HCT116 (cell line): Measurements from ENCODE around the gene SUPT3H. TPM values are rescaled to one million over a fixed set of nuclear protein-coding genes. Genes with fewer than 3 reads are reported as not detected.

Source experiments
- ATAC-seq: fragments of 200-7000 bp; cut with Tn5 transposase; 2 replicates; pipeline ENCODE4 v1.9.1; 2020; ENCODE audit warnings: mild to moderate bottlenecking, moderate library complexity
- BruUV-seq: library from RNA; stranded (reverse); fragments of 400-500 nt; replicated peaks from 2 replicates; lab custom pipeline; 2021; lab: Mats Ljungman, UMichigan
- CTCF ChIA-PET: fragments of 300-600 bp; sonication (Branson Sonifier 250); formaldehyde crosslinking; loops from one replicate; lab custom pipeline; 2021; ENCODE audit warnings: antibody characterized with exemption; lab: Charles Lee
- POLR2A ChIA-PET: fragments of 300-600, 350-600 bp; sonication (Branson Sonifier 250); formaldehyde crosslinking; loops from one replicate; lab custom pipeline; 2021; ENCODE audit warnings: antibody characterized with exemption; lab: Charles Lee
- RAD21 ChIA-PET, 2 experiments: fragments of 300-600 bp; sonication (Branson Sonifier 250); formaldehyde crosslinking; loops; one replicate each; lab custom pipeline; 2023; ENCODE audit warnings: low total read pairs in 2 of 2; ENCODE audit not compliant: uncharacterized antibody in 2 of 2, unreplicated experiment in 2 of 2, low non-redundant PET in 1 of 2; lab: Charles Lee
- DNase-seq: peaks from one replicate; pipeline ENCODE4 v3.0.0-alpha.2; 2010; ENCODE audit warnings: low read depth, low spot score
- H2AFZ ChIP-seq: fragments of 200-600 bp; shearing (Covaris generic), sonication (generic); 2 replicates; pipeline ENCODE4 v1.6.1; 2017; ENCODE audit warnings: low read depth, mixed run types, mixed read lengths, antibody characterized with exemption, low read length; ENCODE audit not compliant: poor library complexity, severe bottlenecking
- H3K27ac ChIP-seq: 2 replicates; pipeline ENCODE4 v1.5.1; 2012; ENCODE audit warnings: low read depth, low read length
- H3K27me3 ChIP-seq: fragments of 200-600 bp; sonication (generic); 2 replicates; pipeline ENCODE4 v1.6.1; 2016; ENCODE audit warnings: mixed run types, low read length, mixed read lengths; ENCODE audit not compliant: insufficient read depth
- H3K36me3 ChIP-seq, 2 experiments: fragments of 200-500 bp in 1 of 2; fragments of 200-600 bp in 1 of 2; sonication (Bioruptor generic) in 1 of 2; sonication (generic) in 1 of 2; 2 replicates each; pipeline versions ENCODE4 v1.5.1 to v1.6.1; 2014 to 2016; ENCODE audit warnings: low read length in 2 of 2, inconsistent platforms in 1 of 2, mixed read lengths in 1 of 2, mixed run types in 1 of 2; ENCODE audit not compliant: insufficient read depth in 2 of 2, control insufficient read depth in 1 of 2
- H3K4me1 ChIP-seq, 2 experiments: fragments of 200-600 bp in 1 of 2; sonication (generic) in 1 of 2; 2 replicates each; pipeline versions ENCODE4 v1.5.1 to v1.6.1; 2012 to 2017; ENCODE audit warnings: low read length in 2 of 2, inconsistent platforms in 1 of 2, mild to moderate bottlenecking in 1 of 2, mixed read lengths in 1 of 2, mixed run types in 1 of 2, moderate library complexity in 1 of 2; ENCODE audit not compliant: insufficient read depth in 2 of 2, control insufficient read depth in 1 of 2
- H3K4me2 ChIP-seq: fragments of 200-600 bp; sonication (generic); 2 replicates; pipeline ENCODE4 v1.6.1; 2017; ENCODE audit warnings: mixed run types, low read length, mixed read lengths
- H3K4me3 ChIP-seq, 2 experiments: fragments of 200-600 bp in 1 of 2; sonication (generic) in 1 of 2; replicated peaks in 1 of 2; 2 replicates each; pipeline ENCODE4 v1.5.1; 2011 to 2016; ENCODE audit warnings: low read length in 2 of 2, control low read depth in 1 of 2, low read depth in 1 of 2, mild to moderate bottlenecking in 1 of 2, mixed read lengths in 1 of 2, mixed run types in 1 of 2
- H3K79me2 ChIP-seq: fragments of 200-600 bp; sonication (generic); 2 replicates; pipeline ENCODE4 v1.6.1; 2017; ENCODE audit warnings: mild to moderate bottlenecking, mixed run types, low read length, moderate library complexity, mixed read lengths; ENCODE audit not compliant: insufficient read depth
- H3K9ac ChIP-seq: fragments of 200-600 bp; sonication (generic); 2 replicates; pipeline ENCODE4 v1.6.1; 2016; ENCODE audit warnings: low read length, mixed read lengths
- H3K9me2 ChIP-seq: fragments of 200-600 bp; sonication (generic), shearing (Covaris generic); 2 replicates; pipeline ENCODE4 v1.6.1; 2017; ENCODE audit warnings: mixed run types, mild to moderate bottlenecking, moderate library complexity; ENCODE audit not compliant: insufficient read depth
- H3K9me3 ChIP-seq, 2 experiments: fragments of 200-500 bp in 1 of 2; fragments of 200-600 bp in 1 of 2; sonication (Bioruptor generic) in 1 of 2; sonication (generic) in 1 of 2; 2 replicates each; pipeline ENCODE4 v1.6.1; 2014 to 2017; ENCODE audit warnings: low read length in 2 of 2, mixed read lengths in 2 of 2, inconsistent platforms in 1 of 2, low read depth in 1 of 2, mild to moderate bottlenecking in 1 of 2, mixed run types in 1 of 2, moderate library complexity in 1 of 2; ENCODE audit not compliant: control insufficient read depth in 1 of 2, insufficient read depth in 1 of 2
- H4K20me1 ChIP-seq: fragments of 200-600 bp; sonication (generic), shearing (Covaris generic); 2 replicates; pipeline ENCODE4 v1.6.1; 2017; ENCODE audit warnings: mixed run types, mild to moderate bottlenecking, moderate library complexity; ENCODE audit not compliant: insufficient read depth
- EZH2 ChIP-seq: fragments of 200-600 bp; sonication (generic); IDR thresholded peaks from 2 replicates; pipeline ENCODE4 v1.6.1; 2017; ENCODE audit warnings: antibody characterized with exemption, mixed run types
- EZH2phosphoT487 ChIP-seq: fragments of 200-600 bp; IDR thresholded peaks from 2 replicates; pipeline ENCODE4 v1.6.1; 2018; ENCODE audit warnings: antibody characterized with exemption, borderline replicate concordance
- FOSL1 ChIP-seq: IDR thresholded peaks from 2 replicates; pipeline ENCODE4 v1.6.1; 2012; ENCODE audit warnings: low read depth
- POLR2A ChIP-seq: IDR thresholded peaks from 2 replicates; pipeline ENCODE4 v1.7.0; 2011; ENCODE audit warnings: borderline replicate concordance; ENCODE audit not compliant: insufficient read depth, insufficient read length; ENCODE audit errors: extremely low read depth
- SIN3A ChIP-seq: IDR thresholded peaks from 2 replicates; pipeline ENCODE4 v1.6.1; 2012; ENCODE audit warnings: low read depth
- SP1 ChIP-seq: IDR thresholded peaks from 2 replicates; pipeline ENCODE4 v1.6.1; 2012; ENCODE audit warnings: low read depth
- TCF7L2 ChIP-seq: IDR thresholded peaks from 2 replicates; pipeline ENCODE4 v1.7.0; 2011; ENCODE audit warnings: borderline replicate concordance, inconsistent platforms; ENCODE audit not compliant: insufficient read depth, insufficient read length; ENCODE audit errors: extremely low read depth
- ZBTB33 ChIP-seq: IDR thresholded peaks from 2 replicates; pipeline ENCODE4 v1.6.1; 2011; ENCODE audit warnings: mild to moderate bottlenecking, low read length, moderate library complexity; ENCODE audit not compliant: insufficient replicate concordance; ENCODE audit errors: extremely low read depth
- intact Hi-C: fragments of 100-400 bp; cut with micrococcal nuclease; formaldehyde crosslinking; loops from 2 replicates; pipeline ENCODE4 v1.10.0; 2022
- total RNA-seq: library from RNA; stranded (reverse); gene quantifications from one replicate; pipeline ENCODE4 v1.2.1, GENCODE V29; 2021; ENCODE audit not compliant: unreplicated experiment
- TF ChIP-seq, protein P1 (sequence below): IDR thresholded peaks from 2 replicates; pipeline ENCODE4 v1.6.1; 2012

Gene SUPT3H
- total RNA-seq, 1 experiment from 2014 or later, result 7.4 TPM

DNA sequence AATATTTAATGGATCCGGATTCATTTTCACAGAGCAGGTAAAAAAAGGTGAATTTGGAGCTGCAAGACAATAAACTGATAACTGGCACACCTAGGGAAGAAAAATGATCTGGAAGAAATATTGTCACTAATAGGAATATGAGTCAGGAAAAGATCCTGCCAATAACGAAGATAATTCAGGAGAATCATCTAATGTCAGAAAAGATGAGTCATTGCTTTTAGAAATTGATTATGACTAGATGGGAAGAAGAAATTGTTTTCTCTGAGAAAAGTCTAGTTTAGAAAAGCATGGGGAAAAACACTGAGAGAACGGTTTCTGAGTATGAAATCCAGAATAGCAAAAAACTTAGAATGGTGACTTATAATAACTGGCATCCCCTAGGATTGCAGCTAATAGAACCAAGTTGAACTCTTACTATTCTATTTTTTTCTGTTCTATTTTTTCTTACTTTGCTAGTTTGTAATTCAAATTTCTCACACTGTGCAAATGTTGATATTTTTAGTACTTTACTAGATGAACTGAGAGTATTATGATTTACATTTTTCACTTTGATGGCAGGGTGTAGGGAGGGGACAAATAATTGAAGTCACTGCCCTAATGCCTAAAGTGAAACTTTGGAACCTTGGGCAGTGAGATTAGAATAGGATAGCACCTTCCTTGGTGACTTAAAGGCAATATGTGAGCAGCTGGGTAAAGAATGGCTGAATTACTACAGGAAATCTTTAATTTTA, 38.2 kb upstream of the SUPT3H start:
- Histone ChIP-seq H2AFZ (no peak overlapping the region), H3K79me2 (no peaks in the 10 kb centered on the region), H4K20me1 (no peaks in the 10 kb centered on the region), H3K36me3 (no peaks in the 10 kb centered on the region), H3K4me3 (no peak overlapping the region), H3K9me3 (no peaks in the 10 kb centered on the region), H3K9ac (no peak overlapping the region), H3K4me2 (no peak overlapping the region)
- intact Hi-C loops, result loop anchor here (5.0 kb wide), 1 partner anchor 329 kb away; no protein-coding TSS in a partner anchor
- ChIA-PET POLR2A (no interaction called here), RAD21 (no interaction called here), CTCF (no interaction called here)
- no peak for DNase-seq
- no TSS peak for BruUV-seq
- TF ChIP-seq POLR2A, result no peak
- no peak for TF ChIP-seq FOSL1
- TF ChIP-seq ZBTB33, result no peak
- TF ChIP-seq SIN3A, result no peak
- no peak for TF ChIP-seq EZH2
- no peak for TF ChIP-seq SP1
- TF ChIP-seq, all 23 proteins: peak for 0
- peaks cover 5 to 26% of the 10 kb centered on the region in 2 experiments for H3K4me1 ChIP-seq
- no peaks in the 10 kb centered on the region for H3K9me2 ChIP-seq
- ATAC-seq, result no peak
- no peak overlapping the region for H3K27ac ChIP-seq
- H3K27me3 ChIP-seq, result peaks cover 11% of the 10 kb centered on the region

DNA sequence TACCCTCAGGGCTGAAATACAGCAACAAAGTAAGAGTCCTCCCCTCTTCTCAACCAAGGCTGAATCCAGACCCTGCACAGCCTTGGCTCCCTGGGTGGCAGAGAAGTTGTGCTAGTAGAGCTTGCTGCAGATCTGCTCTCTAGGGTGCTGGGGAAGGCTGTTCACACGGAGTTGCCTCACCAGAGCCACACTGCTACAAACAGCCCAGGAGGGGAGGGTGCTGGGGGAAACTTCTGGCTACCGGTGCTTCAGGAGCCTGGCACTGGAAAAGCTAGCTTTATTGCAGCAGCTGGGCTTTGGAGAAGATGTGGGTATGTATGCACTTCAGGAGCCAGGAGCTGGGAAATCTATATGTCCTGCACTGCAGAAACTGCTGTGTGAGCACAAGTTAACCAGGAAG, 37.6 kb upstream of the SUPT3H start:
- H3K27me3 ChIP-seq, result peaks cover 4% of the 10 kb centered on the region
- no peak overlapping the region for H3K4me3 ChIP-seq
- H3K36me3 ChIP-seq, result no peaks in the 10 kb centered on the region
- H3K9me2 ChIP-seq, result no peaks in the 10 kb centered on the region
- no peak overlapping the region for H3K27ac ChIP-seq
- ChIA-PET CTCF (no interaction called here), RAD21 (no interaction called here), POLR2A (no interaction called here)
- no peak overlapping the region for H3K4me2 ChIP-seq
- ATAC-seq, result no peak
- H4K20me1 ChIP-seq, result no peaks in the 10 kb centered on the region
- no peaks in the 10 kb centered on the region for H3K9me3 ChIP-seq
- no TSS peak for BruUV-seq
- peaks cover 2 to 19% of the 10 kb centered on the region in 2 experiments; a peak in 3 of 4 replicates for H3K4me1 ChIP-seq
- no peak for DNase-seq
- intact Hi-C loops, result loop anchor here (5.0 kb wide), 1 partner anchor 328 kb away; no protein-coding TSS in a partner anchor
- no peak overlapping the region for H3K9ac ChIP-seq
- H3K79me2 ChIP-seq, result no peaks in the 10 kb centered on the region
- TF ChIP-seq TCF7L2 (no peak), EZH2phosphoT487 (no peak)
- TF ChIP-seq, protein P1, sequence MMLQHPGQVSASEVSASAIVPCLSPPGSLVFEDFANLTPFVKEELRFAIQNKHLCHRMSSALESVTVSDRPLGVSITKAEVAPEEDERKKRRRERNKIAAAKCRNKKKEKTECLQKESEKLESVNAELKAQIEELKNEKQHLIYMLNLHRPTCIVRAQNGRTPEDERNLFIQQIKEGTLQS, result no peak
- no peak overlapping the region for H2AFZ ChIP-seq
